CD4-positive, CD25-positive, alpha-beta regulatory T cell (primary cell): ENCODE measurements around the gene KRTAP5-3. TPM values are rescaled to one million over a fixed set of nuclear protein-coding genes. Genes with fewer than 3 reads are reported as not detected.

ENCODE experiments used
- ATAC-seq, 2 donors: fragments of 150-1000 bp; cut with Tn5 transposase; one replicate each; pipeline ENCODE4 v1.10.0; 2021; ENCODE audit warnings: low read depth in 2 of 2, moderate number of reproducible peaks in 2 of 2, moderate library complexity in 1 of 2
- DNase-seq, 3 donors: peaks; one replicate each; pipeline versions ENCODE4 v3.0.0 to v3.0.0-alpha.2; 2012 to 2022; ENCODE audit warnings: mixed read lengths in 1 of 3
- H3K27ac ChIP-seq: one replicate; pipeline ENCODE4 v1.7.0; 2013; ENCODE audit warnings: mild to moderate bottlenecking, low read length; ENCODE audit not compliant: insufficient read depth, poor library complexity, severe bottlenecking
- H3K27me3 ChIP-seq: one replicate; pipeline ENCODE4 v1.7.0; 2013; ENCODE audit warnings: low read length; ENCODE audit not compliant: control insufficient read depth, insufficient read depth
- H3K36me3 ChIP-seq: one replicate; pipeline ENCODE4 v1.7.0; 2013; ENCODE audit warnings: mild to moderate bottlenecking, low read length, moderate library complexity; ENCODE audit not compliant: control insufficient read depth, insufficient read depth
- H3K4me1 ChIP-seq: 2 replicates; pipeline ENCODE4 v1.7.0; 2013; ENCODE audit warnings: mild to moderate bottlenecking, low read length; ENCODE audit not compliant: insufficient read depth, control insufficient read depth, poor library complexity, severe bottlenecking
- H3K4me3 ChIP-seq: one replicate; pipeline ENCODE4 v1.7.0; 2013; ENCODE audit warnings: low read depth, mild to moderate bottlenecking, low read length, moderate library complexity
- H3K9me3 ChIP-seq, 2 experiments: 1 replicate in 1 of 2; 2 replicates in 1 of 2; pipeline ENCODE4 v1.7.0; 2013; ENCODE audit warnings: low read length in 2 of 2, mild to moderate bottlenecking in 1 of 2, moderate library complexity in 1 of 2; ENCODE audit not compliant: control insufficient read depth in 2 of 2
- H3K27ac Mint-ChIP-seq, 3 donors: one replicate each; pipeline ENCODE4 v1.8.0; 2020 to 2022; ENCODE audit warnings: mild to moderate bottlenecking in 3 of 3, mixed read lengths in 3 of 3, moderate library complexity in 2 of 3
- H3K27me3 Mint-ChIP-seq: one replicate; pipeline ENCODE4 v1.8.0; 2022; ENCODE audit warnings: mild to moderate bottlenecking, mixed read lengths
- H3K36me3 Mint-ChIP-seq: one replicate; pipeline ENCODE4 v1.8.0; 2020; ENCODE audit warnings: mixed read lengths
- H3K4me1 Mint-ChIP-seq, 4 donors: one replicate each; pipeline ENCODE4 v1.8.0; 2020 to 2022; ENCODE audit warnings: mixed read lengths in 4 of 4, mild to moderate bottlenecking in 1 of 4
- H3K4me3 Mint-ChIP-seq, 4 donors: one replicate each; pipeline ENCODE4 v1.8.0; 2020 to 2022; ENCODE audit warnings: mild to moderate bottlenecking in 4 of 4, mixed read lengths in 4 of 4, moderate library complexity in 3 of 4
- H3K9me3 Mint-ChIP-seq, 7 donors: one replicate each; pipeline ENCODE4 v1.8.0; 2020 to 2022; ENCODE audit warnings: mixed read lengths in 7 of 7, mild to moderate bottlenecking in 3 of 7, moderate library complexity in 2 of 7
- polyA plus RNA-seq, 4 donors: library from polyadenylated mRNA; unstranded; fragments of 300-500 nt; fragmentation: Illumina TruSeq; gene quantifications; one replicate each; pipeline ENCODE4 v1.2.3, GENCODE V29; 2021
- total RNA-seq: library from RNA; stranded (reverse); gene quantifications from one replicate; pipeline ENCODE4 v1.2.3, GENCODE V29; 2022

Gene KRTAP5-3
- total and polyA plus RNA-seq, 5 donors from 2014 or later = not detected

DNA sequence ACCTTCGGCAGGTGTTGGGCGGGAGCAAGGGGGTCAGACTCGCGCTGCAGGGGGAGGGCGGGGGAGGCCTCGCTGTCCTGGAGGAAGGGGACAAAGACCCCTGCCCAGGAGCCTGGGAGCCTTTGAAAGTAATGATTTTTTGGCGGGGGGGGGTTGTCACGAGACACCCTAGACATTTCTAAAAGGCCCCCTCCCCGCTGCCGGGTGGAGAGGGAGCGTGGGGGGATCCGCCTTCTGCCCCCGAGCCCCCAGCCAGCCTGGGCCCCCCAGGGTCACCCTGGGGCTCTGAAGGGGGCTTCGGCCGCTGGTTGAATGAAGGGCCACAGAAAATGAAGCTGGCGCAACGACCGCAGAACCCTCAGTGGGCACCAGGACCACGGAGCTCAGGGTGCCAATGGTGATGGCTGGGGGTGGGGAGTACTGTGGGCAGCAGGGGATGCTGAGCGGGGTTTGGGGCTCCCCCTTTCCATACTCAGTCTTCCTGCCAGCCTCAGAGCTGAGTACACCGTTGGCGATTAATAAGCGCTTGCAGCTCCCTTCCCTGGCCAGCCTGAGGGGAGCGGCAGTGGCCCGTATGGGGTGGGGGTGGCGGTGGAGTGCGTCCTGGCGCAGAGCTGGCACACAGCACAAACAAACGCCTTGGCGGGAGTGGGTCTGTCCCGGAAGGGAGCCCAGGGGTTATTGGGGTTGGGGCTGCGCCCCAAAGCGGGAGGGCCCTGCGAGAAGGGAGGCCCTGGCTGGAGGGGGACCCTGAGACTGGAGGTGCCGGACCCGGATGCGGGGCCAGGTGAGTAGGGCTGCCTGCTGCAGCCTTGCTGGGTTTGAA lies 35.0 kb downstream of the KRTAP5-3 start:
- Histone ChIP-seq H3K4me3 (peak overlapping the region; percentile 44), H3K27ac (peak overlapping the region; percentile 93)
- no peak for ATAC-seq

DNA sequence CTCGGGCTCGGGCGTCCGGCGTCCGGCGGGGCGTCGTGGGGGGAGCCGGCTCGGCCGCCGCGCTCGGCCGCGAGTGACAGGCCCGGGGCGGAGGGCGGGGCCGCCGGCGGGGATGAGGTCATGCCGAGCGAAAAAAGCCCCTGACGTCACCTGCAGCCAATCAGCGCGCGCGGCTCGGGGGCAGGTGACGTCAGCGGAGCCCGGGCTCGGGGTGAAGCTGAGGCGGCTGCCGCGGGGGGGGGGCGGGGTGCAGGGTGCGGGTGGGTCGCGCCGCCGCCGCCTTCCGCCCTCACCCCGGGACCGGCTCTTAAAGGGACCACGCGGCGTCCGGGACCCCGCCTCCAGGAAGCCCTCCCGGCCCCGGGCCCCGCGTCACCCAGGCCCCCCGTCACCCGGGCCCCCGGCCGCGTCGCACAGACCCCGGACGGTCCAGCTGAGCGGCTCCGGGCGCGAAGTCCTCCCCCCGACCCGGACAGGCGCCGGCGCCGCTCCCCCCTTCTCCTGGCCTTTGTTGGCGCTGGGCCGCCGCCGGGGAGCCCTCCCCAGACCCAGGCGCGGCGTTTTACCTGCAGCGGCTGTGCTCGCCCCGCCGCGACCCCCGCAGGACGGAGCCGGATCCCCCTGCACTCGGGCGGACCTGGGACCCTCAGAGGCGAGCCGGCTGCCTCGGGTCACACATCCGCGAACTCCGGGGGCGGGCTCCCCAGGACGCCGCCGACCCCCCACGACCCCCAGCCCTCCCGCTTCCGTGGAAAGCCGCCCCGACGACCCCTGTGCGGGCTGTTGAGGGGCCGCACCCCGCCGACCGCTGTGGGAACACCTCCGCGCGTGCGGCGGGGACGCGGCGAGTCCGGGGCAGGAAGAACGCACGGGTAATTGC lies 35.8 kb downstream of the KRTAP5-3 start, which contains the start of gene DUSP8:
TSS of gene DUSP8 (minus strand) at position 75 of the 880 bp plus-strand sequence. CDS start 6,445 bp downstream, outside the sequence.
- H3K9me3 ChIP-seq = no peaks in the 10 kb centered on the region
- no peaks in the 10 kb centered on the region for H3K9me3 Mint-ChIP-seq
- H3K36me3 ChIP-seq = no peaks in the 10 kb centered on the region
- H3K27me3 Mint-ChIP-seq = peaks cover 32% of the 10 kb centered on the region
- H3K27ac Mint-ChIP-seq = peak within 1 kb of the TSS in 1 of 3 donors; percentile 67
- peak within 1 kb of the TSS; percentile 58 to 87 (median 84) for H3K4me3 Mint-ChIP-seq
- peaks cover 40% of the 10 kb centered on the region for H3K4me1 ChIP-seq
- H3K27me3 ChIP-seq = peaks cover 3% of the 10 kb centered on the region
- H3K4me1 Mint-ChIP-seq = peaks cover 0 to 35% (median 4%) of the 10 kb centered on the region in 4 donors
- H3K27ac ChIP-seq = peak within 1 kb of the TSS; percentile 93
- DNase-seq (peak; percentile 80 to 93 (median 92)), ATAC-seq (peak; percentile 70 to 73)
- no peak within 1 kb of the TSS for H3K4me3 ChIP-seq
- no peaks in the 10 kb centered on the region for H3K36me3 Mint-ChIP-seq

More for the DNA sequence above, 35.0 kb downstream of the KRTAP5-3 start:
- H3K36me3 ChIP-seq = no peaks in the 10 kb centered on the region
- peaks cover 30% of the 10 kb centered on the region for H3K27me3 Mint-ChIP-seq
- H3K9me3 Mint-ChIP-seq = peaks cover 0 to 2% (median 0%) of the 10 kb centered on the region in 7 donors
- DNase-seq = peak in 2 of 3 donors; percentile 19 to 47
- H3K4me3 Mint-ChIP-seq = peak overlapping the region; percentile 84 to 93 (median 86)
- H3K27ac Mint-ChIP-seq = peak overlapping the region; percentile 52 to 92 (median 73)
- peaks cover 0 to 35% (median 4%) of the 10 kb centered on the region in 4 donors for H3K4me1 Mint-ChIP-seq
- H3K4me1 ChIP-seq = peaks cover 40% of the 10 kb centered on the region
- peaks cover 3% of the 10 kb centered on the region for H3K27me3 ChIP-seq
- H3K36me3 Mint-ChIP-seq = peaks cover 3% of the 10 kb centered on the region
- H3K9me3 ChIP-seq = no peaks in the 10 kb centered on the region

DNA sequence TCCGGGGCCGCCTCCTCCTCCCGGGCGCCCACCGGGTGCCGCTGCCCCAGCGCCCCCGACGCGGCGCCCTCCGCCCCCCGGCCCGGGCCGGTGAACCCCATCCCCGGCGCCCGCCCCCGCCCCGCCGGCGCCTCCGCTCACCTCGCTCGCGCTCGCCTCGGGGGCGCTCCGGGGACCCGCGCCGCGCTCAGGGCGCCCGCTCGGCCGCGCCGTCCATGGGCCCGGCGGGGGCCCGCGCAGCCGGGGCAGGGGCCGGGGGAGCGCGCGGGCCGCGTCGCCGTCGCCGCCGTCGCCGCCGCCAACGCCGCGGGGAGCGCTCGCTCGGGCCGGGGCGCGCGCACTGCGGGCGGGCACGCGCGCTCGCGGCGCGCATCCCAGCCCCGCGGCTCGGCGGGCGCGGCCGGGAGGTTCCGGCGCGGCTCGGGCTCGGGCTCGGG lies 36.5 kb downstream of the KRTAP5-3 start:
- H3K4me1 ChIP-seq = peaks cover 40% of the 10 kb centered on the region
- Mint-ChIP-seq H3K4me3 (no peak overlapping the region), H3K9me3 (no peaks in the 10 kb centered on the region), H3K4me1 (peaks cover 0 to 37% (median 4%) of the 10 kb centered on the region in 4 donors), H3K27ac (no peak overlapping the region), H3K36me3 (no peaks in the 10 kb centered on the region), H3K27me3 (peaks cover 32% of the 10 kb centered on the region)
- H3K27ac ChIP-seq = peak overlapping the region; percentile 55
- H3K27me3 ChIP-seq = peaks cover 3% of the 10 kb centered on the region
- H3K36me3 ChIP-seq = no peaks in the 10 kb centered on the region
- H3K9me3 ChIP-seq = no peaks in the 10 kb centered on the region
- DNase-seq (no peak), ATAC-seq (no peak)
- no peak overlapping the region for H3K4me3 ChIP-seq

DNA sequence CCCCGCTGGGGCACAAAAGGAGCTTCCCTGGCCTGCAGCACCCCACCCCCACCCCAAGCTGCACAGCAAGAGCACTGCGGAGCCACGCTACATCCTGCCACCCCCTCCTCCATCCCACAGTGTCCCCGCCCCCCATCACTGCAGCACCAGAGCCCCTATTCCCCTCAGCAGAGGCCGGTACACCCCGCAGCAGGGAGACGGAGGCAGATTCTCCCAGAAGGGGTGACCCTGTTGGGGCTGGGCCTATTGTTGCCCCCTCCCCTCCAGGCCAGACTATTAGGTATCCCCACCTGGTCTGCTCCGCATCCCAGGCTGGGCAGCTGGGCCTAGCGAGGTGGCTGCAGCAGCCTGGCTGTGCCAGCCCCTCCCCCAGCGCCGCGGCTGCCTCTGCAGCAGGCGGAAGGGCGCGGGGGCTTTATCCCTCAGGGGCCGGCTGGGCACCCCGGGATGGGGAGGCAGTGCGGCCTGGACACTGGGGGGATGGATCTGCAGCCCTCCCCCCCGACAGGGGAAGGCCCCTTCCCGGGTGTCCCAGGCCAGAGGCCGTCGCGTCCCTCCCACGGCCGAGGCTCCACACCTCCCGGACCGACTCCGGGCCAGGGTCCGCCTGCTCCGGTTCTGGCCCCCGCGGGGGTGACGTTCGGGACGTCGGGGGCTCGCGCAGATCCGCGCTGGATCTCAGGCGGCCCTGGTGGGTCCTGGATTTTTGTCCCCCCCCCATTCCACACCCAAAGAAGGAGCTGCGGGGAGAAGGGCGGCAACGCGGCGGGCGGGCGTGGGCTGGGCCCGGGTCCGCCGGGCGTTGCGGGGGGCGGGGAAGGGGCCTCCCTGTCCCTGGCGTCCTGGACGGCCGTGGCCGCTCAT lies 37.1 kb downstream of the KRTAP5-3 start:
- DNase-seq = peak in 1 of 3 donors; percentile 42
- H3K27me3 ChIP-seq = peaks cover 3% of the 10 kb centered on the region
- H3K9me3 Mint-ChIP-seq = no peaks in the 10 kb centered on the region
- H3K4me1 ChIP-seq = peaks cover 40% of the 10 kb centered on the region
- no peak overlapping the region for H3K4me3 ChIP-seq
- H3K27ac Mint-ChIP-seq = peak overlapping the region in 2 of 3 donors; percentile 81 to 84
- H3K36me3 Mint-ChIP-seq = no peaks in the 10 kb centered on the region
- H3K9me3 ChIP-seq = no peaks in the 10 kb centered on the region
- ATAC-seq = no peak
- peaks cover 32% of the 10 kb centered on the region for H3K27me3 Mint-ChIP-seq
- no peaks in the 10 kb centered on the region for H3K36me3 ChIP-seq
- H3K4me3 Mint-ChIP-seq = peak overlapping the region; percentile 75 to 90 (median 80)
- peaks cover 0 to 37% (median 4%) of the 10 kb centered on the region in 4 donors for H3K4me1 Mint-ChIP-seq
- peak overlapping the region; percentile 55 for H3K27ac ChIP-seq

DNA sequence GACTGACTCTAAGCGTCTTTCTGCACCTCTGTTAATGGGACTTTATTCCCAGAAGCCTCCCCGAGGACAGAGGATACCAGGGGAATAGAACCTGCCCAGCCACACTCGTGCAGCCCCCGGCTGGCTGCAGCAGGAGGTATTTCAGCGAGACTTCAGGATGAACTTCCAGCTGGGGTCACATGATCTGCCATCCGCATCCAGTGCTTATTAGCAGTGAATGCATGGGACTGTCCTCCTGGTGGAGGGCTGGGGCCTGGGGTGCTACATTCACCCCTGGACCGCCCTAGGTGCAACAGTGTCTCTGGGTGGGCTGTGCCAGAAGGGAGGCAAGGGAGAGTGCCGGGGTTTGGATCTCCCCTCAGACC lies 37.8 kb downstream of the KRTAP5-3 start:
- no peaks in the 10 kb centered on the region for H3K36me3 ChIP-seq
- DNase-seq (no peak), ATAC-seq (no peak)
- H3K9me3 ChIP-seq = no peaks in the 10 kb centered on the region
- H3K4me3 ChIP-seq = no peak overlapping the region
- H3K27ac ChIP-seq = no peak overlapping the region
- Mint-ChIP-seq H3K27ac (peak overlapping the region; percentile 63 to 84 (median 81)), H3K36me3 (no peaks in the 10 kb centered on the region), H3K27me3 (peaks cover 32% of the 10 kb centered on the region), H3K4me1 (peaks cover 0 to 36% (median 4%) of the 10 kb centered on the region in 4 donors), H3K4me3 (peak overlapping the region; percentile 75 to 90 (median 80)), H3K9me3 (no peaks in the 10 kb centered on the region)
- H3K27me3 ChIP-seq = peaks cover 3% of the 10 kb centered on the region
- H3K4me1 ChIP-seq = peaks cover 40% of the 10 kb centered on the region

DNA sequence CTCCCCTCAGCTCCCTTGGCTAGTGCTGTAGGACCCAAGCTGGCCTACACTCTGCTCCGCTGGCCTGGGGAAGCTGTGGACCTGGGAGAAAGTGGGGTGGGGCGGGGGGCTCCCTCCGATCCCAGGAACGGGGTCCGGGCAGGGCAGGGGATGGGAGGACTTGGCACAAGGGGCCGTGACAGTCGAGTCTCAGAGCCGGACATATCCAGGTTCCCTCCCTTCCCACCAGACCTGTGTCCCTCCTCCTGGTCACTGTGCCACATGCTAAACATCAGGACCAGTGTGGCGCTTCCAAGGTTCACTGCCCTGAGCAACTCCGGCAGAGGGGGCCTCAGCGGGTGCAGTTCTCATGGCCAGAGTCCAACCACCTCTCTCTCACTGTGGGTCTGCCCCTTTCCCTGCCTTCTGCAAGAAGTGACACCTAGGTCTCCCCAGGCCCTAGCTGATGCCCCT lies 38.2 kb downstream of the KRTAP5-3 start:
- Mint-ChIP-seq H3K4me1 (peaks cover 0 to 33% (median 3%) of the 10 kb centered on the region in 4 donors), H3K4me3 (peak overlapping the region; percentile 75 to 90 (median 80)), H3K36me3 (no peaks in the 10 kb centered on the region), H3K9me3 (no peaks in the 10 kb centered on the region), H3K27me3 (peaks cover 28% of the 10 kb centered on the region), H3K27ac (peak overlapping the region in 2 of 3 donors; percentile 20 to 81)
- no peak for ATAC-seq
- Histone ChIP-seq H3K27me3 (peaks cover 3% of the 10 kb centered on the region), H3K27ac (no peak overlapping the region), H3K9me3 (no peaks in the 10 kb centered on the region), H3K4me1 (peaks cover 40% of the 10 kb centered on the region), H3K4me3 (no peak overlapping the region), H3K36me3 (no peaks in the 10 kb centered on the region)
- no peak for DNase-seq
